ENCODE results near the gene APOL1. TPM values are rescaled to one million over a fixed set of nuclear protein-coding genes. Genes with fewer than 3 reads are reported as not detected.
A peak's percentile ranks its signal among the peaks of the same experiment; 100 is the strongest.

APOL1 gene
- total and polyA plus RNA-seq, 2 donors (not counting 1 experiment from before 2014, with no cell fraction given): 3.3 to 11.2 TPM

DNA sequence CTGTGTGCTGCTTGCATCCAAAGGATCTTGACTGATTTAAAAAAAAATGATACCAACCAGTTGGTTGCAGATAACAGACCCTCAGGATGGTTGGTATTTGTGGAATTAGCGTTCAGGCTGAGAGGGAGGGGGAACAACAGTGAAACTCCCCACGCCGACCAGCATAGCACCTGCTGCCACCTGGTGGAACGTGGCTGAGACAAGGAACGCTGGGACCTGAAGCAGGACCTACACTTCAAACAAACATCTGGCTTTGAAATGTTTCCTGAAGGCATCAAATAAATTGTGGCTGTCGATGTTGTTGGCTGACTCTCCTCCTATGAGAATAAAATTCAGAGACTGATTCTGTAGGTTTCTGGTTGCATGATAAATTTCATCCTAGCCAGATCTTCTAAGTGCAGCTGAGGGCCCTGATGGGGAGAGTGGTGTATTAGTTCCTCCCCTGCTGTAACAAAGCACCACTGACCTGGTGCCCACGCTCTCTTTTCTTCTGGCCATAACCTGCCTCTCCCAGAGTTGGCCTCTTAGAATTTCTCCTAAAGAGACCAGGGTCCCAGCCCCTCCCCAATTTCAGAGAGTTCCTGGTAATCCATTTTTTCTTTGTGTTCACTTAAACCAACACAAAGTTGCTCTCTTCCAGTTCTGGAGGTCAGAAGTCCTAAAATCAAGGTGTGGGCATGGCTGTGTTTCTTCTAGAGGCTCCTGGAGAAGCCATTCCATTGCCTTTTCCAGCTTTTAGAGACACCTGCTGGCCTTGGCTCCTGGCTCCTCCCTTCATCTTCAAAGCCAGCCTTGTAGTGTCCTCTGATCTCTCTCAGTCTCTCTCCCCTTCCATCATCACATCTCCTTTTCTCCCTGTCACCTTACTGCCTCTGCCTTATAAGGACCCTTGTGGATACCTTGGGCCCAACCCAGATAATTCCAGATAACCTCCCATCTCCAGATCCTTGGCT is 30.9 kb upstream of the APOL1 start:
- Histone ChIP-seq H3K27ac (ENCODE audit: low read length in 2 of 2) (no peak overlapping the region), H3K4me1 (ENCODE audit: control insufficient read depth in 2 of 2, insufficient read depth in 2 of 2, low read length in 2 of 2) (no peaks in the 10 kb centered on the region), H3K36me3 (replicated peaks in 1 of 2; ENCODE audit: control extremely low read depth in 1 of 2, control insufficient read depth in 1 of 2, extremely low read depth in 1 of 2, insufficient read depth in 2 of 2, low read length in 1 of 2) (peaks cover 3 to 6% of the 10 kb centered on the region in 2 experiments), H3K9me3 (ENCODE audit: control extremely low read depth in 1 of 3, control insufficient read depth in 2 of 3, insufficient read depth in 1 of 3, low read length in 2 of 3) (no peaks in the 10 kb centered on the region), H3K79me2 (ENCODE audit: control insufficient read depth, insufficient read depth, low read length) (no peaks in the 10 kb centered on the region), H3K27me3 (replicated peaks in 1 of 4; ENCODE audit: control extremely low read depth in 1 of 4, control insufficient read depth in 3 of 4, insufficient read depth in 4 of 4, low read length in 3 of 4) (peaks cover 0 to 4% (median 0%) of the 10 kb centered on the region in 4 experiments), H2AFZ (ENCODE audit: insufficient read depth, low read depth, low read length, poor library complexity, severe bottlenecking) (no peak overlapping the region), H3K9ac (ENCODE audit: low read length) (no peak overlapping the region), H3K4me3 (ENCODE audit: control extremely low read depth in 1 of 5, extremely low read depth in 1 of 5, insufficient read depth in 1 of 5, low read depth in 2 of 5, low read length in 4 of 5) (no peak overlapping the region), H3K4me2 (replicated peaks; ENCODE audit: low read depth, low read length, poor library complexity, severe bottlenecking) (peak overlapping the region; percentile 45), H4K20me1 (ENCODE audit: control insufficient read depth, insufficient read depth, low read length, poor library complexity, severe bottlenecking) (no peaks in the 10 kb centered on the region)
- ChIA-PET CTCF (interaction anchor here (0.6 to 2.8 kb wide), 8 partner anchors 17 to 291 kb away, joined by 3 to 8 read pairs (median 4); partner anchors contain the start of gene APOL2), POLR2A (no interaction called here)
- Mint-ChIP-seq H3K4me3 (peak overlapping the region; percentile 46), H3K27ac (no peak overlapping the region), H3K4me1 (peaks cover 5% of the 10 kb centered on the region), H3K27me3 (peaks cover 19% of the 10 kb centered on the region), H3K9me3 (ENCODE audit: insufficient read depth) (no peaks in the 10 kb centered on the region)
- intact Hi-C loops (cut with micrococcal nuclease): loop anchor here (5.0 kb wide), 1 partner anchor 75 kb away; no protein-coding TSS in a partner anchor
- DNase-seq: peak; percentile 60
- TF ChIP-seq, protein P1, sequence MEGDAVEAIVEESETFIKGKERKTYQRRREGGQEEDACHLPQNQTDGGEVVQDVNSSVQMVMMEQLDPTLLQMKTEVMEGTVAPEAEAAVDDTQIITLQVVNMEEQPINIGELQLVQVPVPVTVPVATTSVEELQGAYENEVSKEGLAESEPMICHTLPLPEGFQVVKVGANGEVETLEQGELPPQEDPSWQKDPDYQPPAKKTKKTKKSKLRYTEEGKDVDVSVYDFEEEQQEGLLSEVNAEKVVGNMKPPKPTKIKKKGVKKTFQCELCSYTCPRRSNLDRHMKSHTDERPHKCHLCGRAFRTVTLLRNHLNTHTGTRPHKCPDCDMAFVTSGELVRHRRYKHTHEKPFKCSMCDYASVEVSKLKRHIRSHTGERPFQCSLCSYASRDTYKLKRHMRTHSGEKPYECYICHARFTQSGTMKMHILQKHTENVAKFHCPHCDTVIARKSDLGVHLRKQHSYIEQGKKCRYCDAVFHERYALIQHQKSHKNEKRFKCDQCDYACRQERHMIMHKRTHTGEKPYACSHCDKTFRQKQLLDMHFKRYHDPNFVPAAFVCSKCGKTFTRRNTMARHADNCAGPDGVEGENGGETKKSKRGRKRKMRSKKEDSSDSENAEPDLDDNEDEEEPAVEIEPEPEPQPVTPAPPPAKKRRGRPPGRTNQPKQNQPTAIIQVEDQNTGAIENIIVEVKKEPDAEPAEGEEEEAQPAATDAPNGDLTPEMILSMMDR (IDR thresholded peaks at IDR 0.05): peak; percentile 65
- no peak for TF ChIP-seq EZH2 (IDR thresholded peaks at IDR 0.05; ENCODE audit: borderline replicate concordance, insufficient read depth, low read depth, low read length, poor library complexity, severe bottlenecking)
- ATAC-seq (ENCODE audit: low read depth): peak; percentile 70
- 0% methylated on average over 5 of the region's 7 CpGs for WGBS (ENCODE audit: insufficient coverage)

Measured in B cell (primary cell).